ENCODE results near the gene DNAH5.

- no peak for TF ChIP-seq POLR2A (IDR thresholded peaks at IDR 0.05; ENCODE audit: low read length)
- no peak for TF ChIP-seq GATA1 (IDR thresholded peaks at IDR 0.05; ENCODE audit: low read depth, low read length)
Measured at GRCh38 chr5:13976223-13976622, 31.7 kb upstream of the DNAH5 start.

Data from erythroblast (primary cell).